Mesenchymal stem cell (in vitro differentiated cells and primary cell): ENCODE data around the gene TTYH3.

Experiments
- DNase-seq: peaks from one replicate; pipeline ENCODE4 v3.0.0-alpha.2; 2013
- H2AFZ ChIP-seq: one replicate; pipeline ENCODE4 v1.6.1; 2013; ENCODE audit warnings: low read depth, mild to moderate bottlenecking, control low read depth, inconsistent platforms, low read length, moderate library complexity
- H2AK5ac ChIP-seq: 2 replicates; pipeline ENCODE4 v1.6.1; 2013; ENCODE audit warnings: low read length, moderate library complexity, mild to moderate bottlenecking, inconsistent platforms; ENCODE audit not compliant: severe bottlenecking
- H2BK120ac ChIP-seq: one replicate; pipeline ENCODE4 v1.6.1; 2013; ENCODE audit warnings: low read depth, mild to moderate bottlenecking, inconsistent platforms, low read length, moderate library complexity
- H2BK12ac ChIP-seq, 2 experiments: one replicate each; pipeline ENCODE4 v1.6.1; 2013; ENCODE audit warnings: inconsistent platforms in 2 of 2, low read length in 2 of 2, mild to moderate bottlenecking in 2 of 2, moderate library complexity in 2 of 2, control low read depth in 1 of 2
- H2BK15ac ChIP-seq: one replicate; pipeline ENCODE4 v1.6.1; 2013; ENCODE audit warnings: mild to moderate bottlenecking, low read depth, inconsistent platforms; ENCODE audit not compliant: poor library complexity, severe bottlenecking
- H2BK5ac ChIP-seq: 2 replicates; pipeline ENCODE4 v1.6.1; 2013; ENCODE audit warnings: low read depth, mild to moderate bottlenecking, low read length, control low read depth, inconsistent platforms; ENCODE audit not compliant: poor library complexity, severe bottlenecking
- H3K14ac ChIP-seq, 2 experiments: one replicate each; pipeline ENCODE4 v1.6.1; 2013; ENCODE audit warnings: inconsistent platforms in 2 of 2, low read length in 2 of 2, control low read depth in 1 of 2, mild to moderate bottlenecking in 1 of 2, moderate library complexity in 1 of 2
- H3K18ac ChIP-seq, 2 experiments: one replicate each; pipeline ENCODE4 v1.6.1; 2013; ENCODE audit warnings: inconsistent platforms in 2 of 2, low read length in 2 of 2, control low read depth in 1 of 2, low read depth in 1 of 2, mild to moderate bottlenecking in 1 of 2
- H3K23ac ChIP-seq, 2 experiments: one replicate each; pipeline ENCODE4 v1.6.1; 2013; ENCODE audit warnings: inconsistent platforms in 2 of 2, low read length in 2 of 2, mild to moderate bottlenecking in 2 of 2, moderate library complexity in 2 of 2, control low read depth in 1 of 2
- H3K27ac ChIP-seq: 2 replicates; pipeline ENCODE4 v1.5.1; 2013; ENCODE audit warnings: mild to moderate bottlenecking, moderate library complexity, low read length, control low read depth, inconsistent platforms; ENCODE audit not compliant: poor library complexity, severe bottlenecking
- H3K27me3 ChIP-seq, 2 experiments: 2 replicates each; pipeline versions ENCODE4 v1.6.1 to v1.7.0; 2013; ENCODE audit warnings: low read length in 2 of 2, mild to moderate bottlenecking in 2 of 2, moderate library complexity in 2 of 2, control low read depth in 1 of 2, inconsistent platforms in 1 of 2; ENCODE audit not compliant: control insufficient read depth in 1 of 2, insufficient read depth in 1 of 2
- H3K36me3 ChIP-seq, 2 experiments: 2 replicates each; pipeline versions ENCODE4 v1.6.1 to v1.7.0; 2013; ENCODE audit warnings: low read length in 2 of 2, control low read depth in 1 of 2, inconsistent platforms in 1 of 2, low read depth in 1 of 2, mild to moderate bottlenecking in 1 of 2; ENCODE audit not compliant: insufficient read depth in 2 of 2, control insufficient read depth in 1 of 2
- H3K4ac ChIP-seq, 2 experiments: one replicate each; pipeline ENCODE4 v1.6.1; 2013; ENCODE audit warnings: inconsistent platforms in 2 of 2, low read length in 2 of 2, mild to moderate bottlenecking in 2 of 2, moderate library complexity in 2 of 2, control low read depth in 1 of 2, low read depth in 1 of 2
- H3K4me1 ChIP-seq: 2 replicates; pipeline ENCODE4 v1.6.1; 2013; ENCODE audit warnings: low read depth, low read length, control low read depth; ENCODE audit not compliant: control insufficient read depth, insufficient read depth
- H3K4me2 ChIP-seq: 2 replicates; pipeline ENCODE4 v1.6.1; 2013; ENCODE audit warnings: low read length, mild to moderate bottlenecking, inconsistent platforms; ENCODE audit not compliant: poor library complexity, severe bottlenecking
- H3K4me3 ChIP-seq, 2 experiments: 2 replicates each; pipeline versions ENCODE4 v1.5.1 to v1.7.0; 2013; ENCODE audit warnings: low read length in 2 of 2, mild to moderate bottlenecking in 2 of 2, control low read depth in 1 of 2, low read depth in 1 of 2; ENCODE audit not compliant: insufficient read depth in 1 of 2
- H3K79me1 ChIP-seq: replicated peaks from 2 replicates; pipeline ENCODE4 v1.6.1; 2013; ENCODE audit warnings: mild to moderate bottlenecking, control low read depth, low read length, inconsistent platforms; ENCODE audit not compliant: poor library complexity, severe bottlenecking
- H3K9ac ChIP-seq: 2 replicates; pipeline ENCODE4 v1.7.0; 2013; ENCODE audit warnings: mild to moderate bottlenecking, low read length, moderate library complexity
- H3K9me3 ChIP-seq: 2 replicates; pipeline ENCODE4 v1.7.0; 2013; ENCODE audit warnings: mild to moderate bottlenecking, low read length; ENCODE audit not compliant: control insufficient read depth
- H4K8ac ChIP-seq: one replicate; pipeline ENCODE4 v1.6.1; 2013; ENCODE audit warnings: inconsistent platforms, mild to moderate bottlenecking, low read length, moderate library complexity
- H4K91ac ChIP-seq: one replicate; pipeline ENCODE4 v1.6.1; 2013; ENCODE audit warnings: mild to moderate bottlenecking, low read length, inconsistent platforms
- WGBS: methylation state at CpG from one replicate; pipeline ENCODE4 v1.1.7; 2013; ENCODE audit warnings: mixed read lengths; 5-methylcytosine and 5-hydroxymethylcytosine counted together

TTYH3 gene

DNA sequence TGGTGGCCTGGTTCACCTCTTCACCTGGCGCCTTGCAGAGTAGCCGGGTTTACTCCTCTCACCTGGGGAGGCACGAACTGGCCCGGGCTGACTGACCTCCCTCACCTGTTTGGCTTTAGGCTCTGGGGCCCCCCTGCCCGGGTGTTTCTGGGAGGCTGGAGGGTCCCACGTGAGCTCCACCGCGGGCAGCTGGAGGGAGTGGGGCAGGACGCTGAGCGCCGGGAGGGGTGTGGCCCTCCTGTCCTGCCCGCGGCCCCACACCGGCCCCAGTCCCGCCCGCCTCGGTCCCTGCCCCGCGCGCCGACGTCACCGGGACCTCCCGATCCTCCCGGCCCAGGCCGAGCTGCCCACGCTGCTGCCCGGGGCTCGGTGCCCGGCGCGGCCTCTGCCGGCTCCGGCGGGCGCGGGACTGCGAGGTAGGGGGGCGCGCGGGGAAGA, 56.1 kb downstream of the TTYH3 start, which contains the start of gene AMZ1:
Gene AMZ1, plus strand, starts transcription at position 322 of the 438 bp plus-strand sequence. CDS start 12,250 bp downstream, outside the sequence.
- no peaks in the 10 kb centered on the region for H3K36me3 ChIP-seq
- H3K27me3 ChIP-seq = peaks cover 24 to 38% of the 10 kb centered on the region in 2 experiments
- H3K27ac ChIP-seq = peak within 1 kb of the TSS; percentile 8
- peak within 1 kb of the TSS; percentile 47 for H4K8ac ChIP-seq
- no peak within 1 kb of the TSS for H2BK120ac ChIP-seq
- H2BK15ac ChIP-seq = peak within 1 kb of the TSS; percentile 13
- H4K91ac ChIP-seq = peak within 1 kb of the TSS; percentile 64
- H2AK5ac ChIP-seq = no peak within 1 kb of the TSS
- H3K18ac ChIP-seq = no peak within 1 kb of the TSS
- H2AFZ ChIP-seq = no peak within 1 kb of the TSS
- no peaks in the 10 kb centered on the region for H3K79me1 ChIP-seq
- H3K4ac ChIP-seq = no peak within 1 kb of the TSS
- H3K23ac ChIP-seq = peak within 1 kb of the TSS in 1 of 2 experiments; percentile 93
- H3K4me3 ChIP-seq = peak within 1 kb of the TSS; percentile 46 to 51
- H3K9ac ChIP-seq = peak within 1 kb of the TSS; percentile 59
- no peak for DNase-seq
- H3K4me2 ChIP-seq = peak within 1 kb of the TSS; percentile 69
- H3K14ac ChIP-seq = no peak within 1 kb of the TSS
- no peak within 1 kb of the TSS for H2BK12ac ChIP-seq
- peak within 1 kb of the TSS; percentile 24 for H2BK5ac ChIP-seq
- 11% methylated on average over 29 of the region's 41 CpGs for WGBS
- H3K9me3 ChIP-seq = no peaks in the 10 kb centered on the region
- peaks cover 34% of the 10 kb centered on the region for H3K4me1 ChIP-seq

DNA sequence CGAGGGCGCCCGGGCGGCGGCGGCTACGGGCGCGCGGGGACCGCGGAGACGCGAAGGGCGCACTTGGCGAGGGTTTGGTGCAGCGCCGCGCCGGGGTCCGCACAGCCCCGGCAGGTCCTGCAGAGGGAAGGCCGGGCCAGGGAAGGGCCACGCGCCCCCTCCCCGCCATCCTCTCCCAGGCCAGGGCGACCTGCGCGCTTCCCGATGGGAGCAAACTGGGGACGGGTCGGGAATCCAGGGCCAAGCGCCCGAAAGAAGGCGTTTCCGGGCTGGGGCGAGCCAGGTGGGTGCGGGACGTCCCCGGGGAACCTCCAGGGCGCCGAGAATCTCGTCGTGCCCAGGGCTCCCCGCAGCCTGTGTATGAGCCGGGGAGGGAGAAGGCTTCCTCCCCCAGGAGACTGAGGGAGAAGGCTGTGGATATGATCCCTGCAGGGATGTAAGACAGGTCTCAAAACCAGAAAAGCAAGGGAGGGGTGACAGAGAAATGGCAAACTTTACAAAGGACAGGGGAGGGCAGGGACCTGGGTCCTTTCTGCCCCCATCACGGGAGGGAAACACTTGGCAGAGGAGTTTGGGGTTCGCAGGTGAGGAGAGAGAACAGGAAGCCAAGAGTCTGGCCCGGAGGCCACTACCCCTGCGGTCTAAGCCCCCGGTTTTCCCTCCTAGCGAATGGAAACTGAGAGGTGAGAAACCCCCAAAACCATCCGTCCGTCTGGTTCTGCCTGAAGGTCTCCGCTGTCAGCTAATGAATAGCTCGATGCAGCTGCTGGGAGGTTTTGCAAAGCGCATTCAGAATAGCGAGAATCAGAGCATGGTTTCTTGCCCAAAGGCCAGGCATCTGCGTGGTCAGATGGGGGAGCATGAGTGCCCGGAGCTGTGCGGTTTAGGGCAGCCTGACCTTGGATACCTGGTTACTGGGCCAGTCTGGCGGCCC, 56.9 kb downstream of the TTYH3 start:
- Histone ChIP-seq H3K27me3 (peaks cover 24 to 38% of the 10 kb centered on the region in 2 experiments), H3K9me3 (no peaks in the 10 kb centered on the region), H3K36me3 (no peaks in the 10 kb centered on the region), H2AK5ac (no peak overlapping the region), H3K23ac (no peak overlapping the region), H2AFZ (no peak overlapping the region), H2BK12ac (no peak overlapping the region), H3K4me1 (peaks cover 35% of the 10 kb centered on the region), H4K8ac (peak overlapping the region; percentile 47), H2BK120ac (no peak overlapping the region), H3K4me2 (peak overlapping the region; percentile 69), H3K4ac (no peak overlapping the region), H4K91ac (peak overlapping the region; percentile 64), H3K14ac (no peak overlapping the region), H3K27ac (no peak overlapping the region), H3K79me1 (no peaks in the 10 kb centered on the region), H2BK15ac (no peak overlapping the region), H3K18ac (no peak overlapping the region), H2BK5ac (peak overlapping the region; percentile 24), H3K4me3 (peak overlapping the region; percentile 33 to 51), H3K9ac (no peak overlapping the region)
- DNase-seq = no peak
- 28% methylated on average over 38 of the region's 62 CpGs for WGBS

- peak overlapping the region in 1 of 2 experiments; percentile 91 for H3K14ac ChIP-seq
- H2BK12ac ChIP-seq = no peak overlapping the region
- H3K18ac ChIP-seq = no peak overlapping the region
- H4K91ac ChIP-seq = no peak overlapping the region
- H3K9ac ChIP-seq = no peak overlapping the region
- DNase-seq = no peak
- H3K9me3 ChIP-seq = no peaks in the 10 kb centered on the region
- no peak overlapping the region for H3K27ac ChIP-seq
- no peak overlapping the region for H2BK120ac ChIP-seq
- H3K36me3 ChIP-seq = no peaks in the 10 kb centered on the region
- no peak overlapping the region for H2BK5ac ChIP-seq
- peaks cover 24 to 38% of the 10 kb centered on the region in 2 experiments for H3K27me3 ChIP-seq
- no peak overlapping the region for H3K4me3 ChIP-seq
- no peak overlapping the region for H3K4me2 ChIP-seq
- H3K4me1 ChIP-seq = peaks cover 38% of the 10 kb centered on the region
- no peak overlapping the region for H4K8ac ChIP-seq
- peak overlapping the region; percentile 8 for H2AK5ac ChIP-seq
- H2AFZ ChIP-seq = no peak overlapping the region
- H2BK15ac ChIP-seq = no peak overlapping the region
- H3K4ac ChIP-seq = no peak overlapping the region
- WGBS = 84% methylated on average over 16 of the region's 16 CpGs
- H3K23ac ChIP-seq = no peak overlapping the region
- H3K79me1 ChIP-seq = no peaks in the 10 kb centered on the region
Measured at GRCh38 chr7:2689343-2689847, 57.6 kb downstream of the TTYH3 start.
